Left ventricle myocardium inferior (tissue), 1 donor: ENCODE data around the gene PFKL. TPM values are rescaled to one million over a fixed set of nuclear protein-coding genes. Genes with fewer than 3 reads are reported as not detected.

Source experiments
- DNase-seq: peaks from one replicate; pipeline ENCODE4 v3.0.0-alpha.2; 2020
- H3K27ac ChIP-seq: fragments of 200-600 bp; replicated peaks from 2 replicates; pipeline ENCODE4 v1.8.0; 2021
- H3K27me3 ChIP-seq: fragments of 200-600 bp; 2 replicates; pipeline ENCODE4 v1.8.0; 2021; ENCODE audit warnings: low read depth
- H3K36me3 ChIP-seq: fragments of 200-600 bp; 2 replicates; pipeline ENCODE4 v1.8.0; 2021
- H3K4me1 ChIP-seq: fragments of 200-600 bp; 2 replicates; pipeline ENCODE4 v1.8.0; 2021
- H3K4me3 ChIP-seq: fragments of 200-600 bp; 2 replicates; pipeline ENCODE4 v1.8.0; 2021; ENCODE audit warnings: mild to moderate bottlenecking, moderate library complexity
- H3K9me3 ChIP-seq: fragments of 200-600 bp; replicated peaks from 2 replicates; pipeline ENCODE4 v1.8.0; 2021
- intact Hi-C: fragments of 100-400 bp; cut with micrococcal nuclease; formaldehyde crosslinking; loops from one replicate; pipeline ENCODE4 v1.11.0; 2022
- total RNA-seq: library from RNA; stranded (reverse); fragmentation: NEBNext Ultra II Directional; extraction: Animal tissue kit (Norgen Biotek cat#: 25700); gene quantifications from one replicate; pipeline ENCODE4 v1.2.1, GENCODE V29; 2021
- TF ChIP-seq, protein P1 (sequence below): fragments of 200-600 bp; IDR thresholded peaks from 2 replicates; pipeline ENCODE4 v1.8.0; 2021; ENCODE audit warnings: antibody characterized with exemption, mild to moderate bottlenecking, borderline replicate concordance
- donor health status: DM: no; HTN: yes; CAD: no; lungs with severe emphysema.

PFKL gene
- total RNA-seq, 1 donor from 2014 or later: 47.7 TPM

DNA sequence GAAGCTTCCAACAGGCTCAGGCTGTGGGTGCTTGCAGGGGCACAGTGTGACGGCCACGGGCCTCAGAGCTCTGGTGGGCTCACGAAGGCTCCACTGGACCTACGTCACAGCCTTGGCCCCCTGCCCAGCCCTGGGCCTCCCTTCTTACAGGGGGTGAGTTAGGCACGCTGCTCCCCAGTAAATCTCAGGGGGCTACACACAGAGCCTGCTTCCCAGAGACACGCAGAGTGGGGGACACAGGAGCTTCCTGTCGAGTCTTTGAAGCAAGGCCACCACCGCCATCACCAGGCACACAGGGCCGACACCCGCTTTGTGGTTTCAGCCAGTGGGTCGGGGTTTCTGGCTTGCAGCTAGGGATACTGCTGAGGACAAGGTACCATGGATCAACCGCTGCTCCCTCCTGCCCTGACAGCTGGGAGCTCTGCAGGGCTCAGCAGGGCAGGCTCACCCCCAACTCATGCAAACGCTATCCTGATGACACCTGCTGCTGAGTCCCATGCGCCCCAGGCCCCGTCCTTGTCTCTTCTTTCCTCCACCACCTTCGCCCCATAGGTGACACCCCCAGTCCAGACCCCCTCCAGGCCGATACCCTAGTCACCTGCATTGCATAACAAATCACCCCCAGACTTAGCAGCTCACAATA is 44.8 kb downstream of the PFKL start:
- intact Hi-C loops: no loop called here
- Histone ChIP-seq H3K4me1 (peaks cover 7% of the 10 kb centered on the region), H3K9me3 (no peaks in the 10 kb centered on the region), H3K4me3 (no peak overlapping the region), H3K27me3 (peaks cover 53% of the 10 kb centered on the region), H3K27ac (no peak overlapping the region), H3K36me3 (no peaks in the 10 kb centered on the region)
- DNase-seq: no peak
- TF ChIP-seq, protein P1, sequence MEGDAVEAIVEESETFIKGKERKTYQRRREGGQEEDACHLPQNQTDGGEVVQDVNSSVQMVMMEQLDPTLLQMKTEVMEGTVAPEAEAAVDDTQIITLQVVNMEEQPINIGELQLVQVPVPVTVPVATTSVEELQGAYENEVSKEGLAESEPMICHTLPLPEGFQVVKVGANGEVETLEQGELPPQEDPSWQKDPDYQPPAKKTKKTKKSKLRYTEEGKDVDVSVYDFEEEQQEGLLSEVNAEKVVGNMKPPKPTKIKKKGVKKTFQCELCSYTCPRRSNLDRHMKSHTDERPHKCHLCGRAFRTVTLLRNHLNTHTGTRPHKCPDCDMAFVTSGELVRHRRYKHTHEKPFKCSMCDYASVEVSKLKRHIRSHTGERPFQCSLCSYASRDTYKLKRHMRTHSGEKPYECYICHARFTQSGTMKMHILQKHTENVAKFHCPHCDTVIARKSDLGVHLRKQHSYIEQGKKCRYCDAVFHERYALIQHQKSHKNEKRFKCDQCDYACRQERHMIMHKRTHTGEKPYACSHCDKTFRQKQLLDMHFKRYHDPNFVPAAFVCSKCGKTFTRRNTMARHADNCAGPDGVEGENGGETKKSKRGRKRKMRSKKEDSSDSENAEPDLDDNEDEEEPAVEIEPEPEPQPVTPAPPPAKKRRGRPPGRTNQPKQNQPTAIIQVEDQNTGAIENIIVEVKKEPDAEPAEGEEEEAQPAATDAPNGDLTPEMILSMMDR: no peak

DNA sequence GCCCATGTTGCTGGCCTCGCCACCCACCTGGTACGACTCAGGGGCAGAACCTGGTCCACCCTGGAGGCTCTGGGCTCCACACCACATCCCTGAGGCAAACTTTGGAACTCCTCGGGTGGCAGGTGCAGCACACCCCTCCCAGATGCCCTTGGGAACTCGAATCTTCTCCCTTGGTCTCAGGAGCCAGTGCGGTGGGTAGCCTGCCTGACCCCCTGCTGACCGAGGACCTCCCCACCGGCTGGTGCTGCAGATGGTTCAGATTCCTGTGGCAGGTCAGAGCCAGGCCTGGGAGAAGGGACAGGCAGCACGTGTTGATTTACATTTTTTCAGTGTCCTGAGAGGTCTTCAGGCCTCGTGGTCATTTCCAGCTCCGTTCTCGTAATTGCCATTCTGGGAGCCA is 45.6 kb downstream of the PFKL start:
- H3K4me3 ChIP-seq: no peak overlapping the region
- no peaks in the 10 kb centered on the region for H3K36me3 ChIP-seq
- intact Hi-C loops: no loop called here
- no peaks in the 10 kb centered on the region for H3K9me3 ChIP-seq
- H3K4me1 ChIP-seq: peaks cover 4% of the 10 kb centered on the region
- DNase-seq: no peak
- H3K27me3 ChIP-seq: peaks cover 61% of the 10 kb centered on the region
- H3K27ac ChIP-seq: no peak overlapping the region
- TF ChIP-seq, protein P1: no peak

DNA sequence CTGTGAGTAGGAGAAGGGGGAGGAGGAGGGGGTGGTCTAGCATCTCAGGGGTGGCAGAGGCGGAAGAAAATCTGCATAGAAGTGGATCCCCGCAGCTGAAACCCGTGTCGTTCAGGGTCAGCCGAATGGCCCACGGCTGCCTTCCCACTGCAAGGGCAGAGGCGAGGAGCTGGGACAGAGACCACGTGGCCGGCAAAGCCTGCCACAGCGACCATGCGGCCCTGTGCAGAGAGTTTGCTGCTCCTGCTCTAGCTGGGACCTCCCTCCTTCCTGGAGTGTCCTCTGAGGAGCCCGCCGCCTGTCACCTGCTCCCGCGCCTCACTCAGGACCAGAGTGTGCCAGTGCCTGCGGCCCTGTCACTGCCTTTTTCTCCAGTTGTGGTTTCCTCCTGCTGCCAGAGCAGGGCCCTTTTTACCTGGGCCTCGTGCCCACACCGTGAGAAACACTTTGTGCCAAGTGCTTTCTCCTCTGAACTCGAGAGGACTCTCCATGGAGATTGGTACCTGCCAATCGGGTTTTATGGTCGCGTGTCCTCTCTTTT is 48.1 kb downstream of the PFKL start:
- H3K36me3 ChIP-seq: no peaks in the 10 kb centered on the region
- peaks cover 4% of the 10 kb centered on the region for H3K4me1 ChIP-seq
- intact Hi-C loops: no loop called here
- no peaks in the 10 kb centered on the region for H3K9me3 ChIP-seq
- no peak overlapping the region for H3K27ac ChIP-seq
- no peak overlapping the region for H3K4me3 ChIP-seq
- H3K27me3 ChIP-seq: peaks cover 86% of the 10 kb centered on the region
- no peak for DNase-seq
- TF ChIP-seq, protein P1: no peak

DNA sequence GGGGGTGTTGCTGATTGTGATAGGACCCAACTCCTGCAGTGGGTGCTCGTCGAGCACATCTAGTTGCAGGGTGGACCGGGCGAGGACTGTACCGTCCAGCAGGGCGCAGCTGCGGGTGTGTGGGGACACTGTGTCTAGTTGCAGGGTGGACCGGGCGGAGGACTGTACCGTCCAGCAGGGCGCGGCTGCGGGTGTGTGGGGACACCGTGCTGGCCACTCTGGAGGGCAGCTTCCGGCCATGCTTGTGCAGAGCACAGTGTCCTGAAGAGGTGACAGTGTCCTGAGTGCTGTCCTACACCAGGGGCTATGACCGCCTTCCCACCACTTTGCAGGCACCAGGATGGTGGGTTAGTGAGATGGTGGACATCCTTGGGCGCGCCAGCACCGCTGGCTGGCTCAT is 49.0 kb downstream of the PFKL start:
- DNase-seq: no peak
- H3K4me3 ChIP-seq: no peak overlapping the region
- H3K27me3 ChIP-seq: peaks cover 95% of the 10 kb centered on the region
- no peak overlapping the region for H3K27ac ChIP-seq
- no peaks in the 10 kb centered on the region for H3K9me3 ChIP-seq
- H3K36me3 ChIP-seq: no peaks in the 10 kb centered on the region
- TF ChIP-seq, protein P1: no peak
- H3K4me1 ChIP-seq: peaks cover 4% of the 10 kb centered on the region
- intact Hi-C loops: no loop called here

DNA sequence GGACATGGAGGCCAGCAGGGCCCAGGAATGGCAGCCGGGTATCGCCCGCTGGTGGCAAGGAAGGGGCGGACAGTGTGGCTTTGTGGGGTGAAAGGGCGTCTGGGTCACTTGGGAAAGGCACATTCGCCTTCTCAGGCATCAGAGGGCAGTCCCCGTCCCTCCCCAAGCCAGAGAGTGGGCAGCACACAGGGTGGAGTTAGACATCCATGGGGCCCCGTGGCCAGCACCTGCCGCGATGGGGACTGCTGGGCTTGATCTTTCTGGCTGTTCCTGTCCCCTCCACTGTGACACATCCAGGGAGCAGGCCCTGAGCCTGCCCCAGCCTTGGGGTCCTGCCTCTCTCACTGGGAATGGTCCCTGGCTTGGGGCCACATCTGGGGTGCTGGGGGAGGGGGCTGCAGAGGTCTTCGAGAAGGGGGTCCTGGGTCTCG is 49.6 kb downstream of the PFKL start:
- DNase-seq: no peak
- intact Hi-C loops: no loop called here
- H3K4me3 ChIP-seq: no peak overlapping the region
- TF ChIP-seq, protein P1: no peak
- peaks cover 4% of the 10 kb centered on the region for H3K4me1 ChIP-seq
- H3K36me3 ChIP-seq: no peaks in the 10 kb centered on the region
- H3K9me3 ChIP-seq: no peaks in the 10 kb centered on the region
- peaks cover 90% of the 10 kb centered on the region for H3K27me3 ChIP-seq
- no peak overlapping the region for H3K27ac ChIP-seq
